Type B pancreatic cell (in vitro differentiated cells): ENCODE results near the gene CASK. TPM values are rescaled to one million over a fixed set of nuclear protein-coding genes. Genes with fewer than 3 reads are reported as not detected.

Source experiments
- DNase-seq: peaks from one replicate; pipeline ENCODE4 v3.0.0; 2021; ENCODE audit warnings: mixed read lengths; ENCODE audit not compliant: unreplicated experiment; ENCODE audit errors: extremely low spot score
- H3K27ac Mint-ChIP-seq: 2 replicates; pipeline ENCODE4 v1.8.0; 2021; ENCODE audit warnings: mild to moderate bottlenecking, mixed read lengths
- H3K27me3 Mint-ChIP-seq: 2 replicates; pipeline ENCODE4 v1.8.0; 2021; ENCODE audit warnings: mixed read lengths
- H3K36me3 Mint-ChIP-seq: 2 replicates; pipeline ENCODE4 v1.8.0; 2021; ENCODE audit warnings: mixed read lengths
- H3K4me1 Mint-ChIP-seq: one replicate; pipeline ENCODE4 v1.8.0; 2021; ENCODE audit warnings: mixed read lengths; ENCODE audit not compliant: unreplicated experiment
- H3K4me3 Mint-ChIP-seq: 2 replicates; pipeline ENCODE4 v1.8.0; 2021; ENCODE audit warnings: mild to moderate bottlenecking, mixed read lengths
- H3K9me3 Mint-ChIP-seq: 2 replicates; pipeline ENCODE4 v1.8.0; 2021; ENCODE audit warnings: mixed read lengths
- CTCF ChIP-seq: fragments of 200-600 bp; sonication (generic); conservative IDR thresholded peaks from 2 replicates; pipeline ENCODE4 v1.5.0; 2021; ENCODE audit warnings: antibody characterized with exemption, mild to moderate bottlenecking
- total RNA-seq: library from RNA; stranded (reverse); gene quantifications from 2 replicates; pipeline ENCODE4 v1.2.1, GENCODE V29; 2021; ENCODE audit warnings: low replicate concordance

Gene CASK
- total RNA-seq, 1 donor from 2014 or later, result 93.8 TPM

- H3K27me3 Mint-ChIP-seq, result no peaks in the 10 kb centered on the region
- DNase-seq, result no peak
- H3K9me3 Mint-ChIP-seq, result no peaks in the 10 kb centered on the region
- H3K4me3 Mint-ChIP-seq, result no peak overlapping the region
- H3K4me1 Mint-ChIP-seq, result no peaks in the 10 kb centered on the region
- TF ChIP-seq CTCF, result no peak
- peaks cover 4% of the 10 kb centered on the region for H3K36me3 Mint-ChIP-seq
- peak overlapping the region; percentile 55 for H3K27ac Mint-ChIP-seq
Observed at GRCh38 chrX:41600291-41600690, 323.1 kb downstream of the CASK start.

GRCh38 chrX:41599507-41599906 is 323.8 kb downstream of the CASK start:
- Mint-ChIP-seq H3K27me3 (no peaks in the 10 kb centered on the region), H3K36me3 (peaks cover 4% of the 10 kb centered on the region), H3K27ac (no peak overlapping the region), H3K9me3 (no peaks in the 10 kb centered on the region), H3K4me1 (no peaks in the 10 kb centered on the region), H3K4me3 (no peak overlapping the region)
- no peak for TF ChIP-seq CTCF
- no peak for DNase-seq

GRCh38 chrX:41596596-41596995 is 326.8 kb downstream of the CASK start:
- no peak for DNase-seq
- H3K27ac Mint-ChIP-seq, result no peak overlapping the region

GRCh38 chrX:41594634-41595033 is 328.7 kb downstream of the CASK start:
- Mint-ChIP-seq H3K36me3 (no peaks in the 10 kb centered on the region), H3K9me3 (no peaks in the 10 kb centered on the region), H3K4me3 (no peak overlapping the region), H3K27ac (no peak overlapping the region), H3K27me3 (no peaks in the 10 kb centered on the region), H3K4me1 (no peaks in the 10 kb centered on the region)
- no peak for TF ChIP-seq CTCF
- DNase-seq, result no peak

More at GRCh38 chrX:41596596-41596995, 326.8 kb downstream of the CASK start:
- no peaks in the 10 kb centered on the region for H3K27me3 Mint-ChIP-seq
- no peak overlapping the region for H3K4me3 Mint-ChIP-seq
- TF ChIP-seq CTCF, result no peak
- H3K4me1 Mint-ChIP-seq, result no peaks in the 10 kb centered on the region
- peaks cover 4% of the 10 kb centered on the region for H3K36me3 Mint-ChIP-seq
- H3K9me3 Mint-ChIP-seq, result no peaks in the 10 kb centered on the region

- no peak overlapping the region for H3K27ac Mint-ChIP-seq
- no peaks in the 10 kb centered on the region for H3K9me3 Mint-ChIP-seq
- no peaks in the 10 kb centered on the region for H3K36me3 Mint-ChIP-seq
- TF ChIP-seq CTCF, result no peak
- no peaks in the 10 kb centered on the region for H3K4me1 Mint-ChIP-seq
- H3K27me3 Mint-ChIP-seq, result no peaks in the 10 kb centered on the region
- no peak overlapping the region for H3K4me3 Mint-ChIP-seq
- DNase-seq, result no peak
Observed at GRCh38 chrX:41591906-41592305, 331.4 kb downstream of the CASK start.

GRCh38 chrX:41590641-41591040 is 332.7 kb downstream of the CASK start:
- Mint-ChIP-seq H3K27me3 (no peaks in the 10 kb centered on the region), H3K4me1 (no peaks in the 10 kb centered on the region), H3K4me3 (no peak overlapping the region), H3K9me3 (no peaks in the 10 kb centered on the region), H3K27ac (no peak overlapping the region), H3K36me3 (no peaks in the 10 kb centered on the region)
- no peak for DNase-seq
- no peak for TF ChIP-seq CTCF
